SH-SY5Y (cell line): Measurements from ENCODE around the gene FOXN1.

Experiments used
- GATA2 ChIP-seq: IDR thresholded peaks from 2 replicates; pipeline ENCODE4 v1.6.1; 2011; ENCODE audit warnings: mild to moderate bottlenecking, low read depth, low read length
- GATA3 ChIP-seq: IDR thresholded peaks from 2 replicates; pipeline ENCODE4 v1.6.1; 2011; ENCODE audit warnings: low read depth, mild to moderate bottlenecking, low read length, moderate library complexity

DNA sequence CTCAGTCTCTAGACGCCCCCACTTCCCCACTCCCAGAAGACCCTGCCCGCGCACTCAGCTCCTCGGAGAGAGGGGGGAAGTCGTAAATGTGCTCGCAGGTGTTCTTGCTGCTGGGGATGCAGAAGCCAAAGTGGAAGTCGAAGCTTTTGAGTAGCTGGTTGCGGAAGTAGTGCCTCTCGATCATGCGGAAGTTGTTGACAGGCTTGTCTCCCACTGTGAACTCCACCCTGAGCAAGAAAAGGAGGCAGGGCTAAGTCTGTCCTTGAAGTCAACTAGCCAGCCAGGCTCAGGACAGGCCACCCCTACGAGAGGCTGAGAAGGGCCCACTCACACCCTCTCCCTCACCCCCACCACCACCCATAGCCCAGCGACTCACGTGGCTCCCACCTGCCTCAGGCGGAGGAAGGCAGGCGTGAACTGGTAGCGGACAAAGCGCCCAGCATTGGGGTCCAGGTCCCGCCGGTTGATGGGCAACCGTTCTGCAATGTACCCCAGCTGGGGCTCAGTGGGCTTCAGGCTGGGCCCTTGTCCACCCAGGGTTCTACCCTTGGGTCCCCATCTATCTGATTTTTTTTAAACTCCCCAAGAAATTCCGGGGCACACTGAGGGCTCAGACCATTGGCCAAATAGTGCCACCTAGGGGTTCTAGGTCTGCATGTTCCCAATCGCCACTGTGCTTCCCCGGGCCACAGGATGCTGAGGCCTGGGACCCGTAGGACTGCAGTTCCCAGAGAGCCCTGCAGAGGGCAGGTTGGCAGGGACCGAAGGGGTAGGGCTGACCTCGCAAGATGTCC is 41.7 kb downstream of the FOXN1 start:
- TF ChIP-seq GATA2 (no peak), GATA3 (no peak)
